NT2/D1 (cell line): ENCODE data around the gene MCOLN2.

ENCODE experiments used
- DNase-seq: peaks from one replicate; pipeline ENCODE4 v3.0.0-alpha.2; 2011; ENCODE audit warnings: low read depth, low spot score
- H3K27me3 ChIP-seq: 2 replicates; pipeline ENCODE4 v1.6.0; 2011; ENCODE audit warnings: mild to moderate bottlenecking; ENCODE audit not compliant: insufficient read length, insufficient read depth
- H3K36me3 ChIP-seq: 2 replicates; pipeline ENCODE4 v1.6.1; 2011; ENCODE audit warnings: mild to moderate bottlenecking, low read length, mixed read lengths; ENCODE audit not compliant: insufficient read depth, insufficient read length
- H3K4me1 ChIP-seq: 2 replicates; pipeline ENCODE4 v1.5.1; 2011; ENCODE audit not compliant: insufficient read depth, insufficient read length
- H3K4me3 ChIP-seq: 2 replicates; pipeline ENCODE4 v1.5.1; 2011; ENCODE audit warnings: low read depth; ENCODE audit not compliant: insufficient read length
- H3K9ac ChIP-seq: 2 replicates; pipeline ENCODE4 v1.6.0; 2011; ENCODE audit warnings: low read depth; ENCODE audit not compliant: insufficient read length
- H3K9me3 ChIP-seq: 2 replicates; pipeline ENCODE4 v1.5.1; 2011; ENCODE audit warnings: mild to moderate bottlenecking, low read length; ENCODE audit not compliant: insufficient read depth
- SUZ12 ChIP-seq: IDR thresholded peaks from 2 replicates; pipeline ENCODE4 v1.6.1; 2011; ENCODE audit not compliant: insufficient read length, insufficient read depth; ENCODE audit errors: extremely low read depth
- YY1 ChIP-seq: IDR thresholded peaks from 2 replicates; pipeline ENCODE4 v1.6.1; 2011; ENCODE audit not compliant: insufficient read length, insufficient read depth
- ZNF274 ChIP-seq: IDR thresholded peaks from 2 replicates; pipeline ENCODE4 v1.6.1; 2011; ENCODE audit warnings: mild to moderate bottlenecking, low read depth, low read length

Gene MCOLN2

GRCh38 chr1:84928979-84929378, 67.9 kb downstream of the MCOLN2 start:
- TF ChIP-seq ZNF274: no peak
- no peak for TF ChIP-seq YY1
- no peak for TF ChIP-seq SUZ12
- no peaks in the 10 kb centered on the region for H3K36me3 ChIP-seq
- DNase-seq: no peak
- no peak overlapping the region for H3K9ac ChIP-seq
- no peaks in the 10 kb centered on the region for H3K27me3 ChIP-seq
- no peak overlapping the region for H3K4me3 ChIP-seq
- H3K9me3 ChIP-seq: no peaks in the 10 kb centered on the region
- no peaks in the 10 kb centered on the region for H3K4me1 ChIP-seq

DNA sequence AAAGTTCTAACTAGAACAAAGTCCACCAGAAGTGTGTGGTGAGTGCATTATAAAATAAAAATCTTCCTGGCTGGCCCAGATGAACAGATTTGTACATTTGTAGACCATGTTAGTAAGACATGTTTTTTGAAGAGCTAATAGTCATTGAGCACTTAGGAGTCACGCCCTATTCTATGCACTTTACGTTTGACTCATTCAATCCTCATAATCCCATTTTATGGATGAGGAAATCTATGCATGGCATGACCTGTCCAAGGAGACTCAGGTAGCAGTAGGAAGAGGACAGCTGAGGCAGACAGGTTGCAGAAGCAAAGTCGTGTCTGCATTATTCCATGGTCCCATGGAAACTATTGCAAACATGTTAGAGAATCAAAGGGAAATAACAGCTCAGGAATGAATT, 73.6 kb downstream of the MCOLN2 start:
- Histone ChIP-seq H3K4me1 (no peaks in the 10 kb centered on the region), H3K27me3 (no peaks in the 10 kb centered on the region), H3K9ac (no peak overlapping the region), H3K4me3 (no peak overlapping the region), H3K36me3 (no peaks in the 10 kb centered on the region), H3K9me3 (no peaks in the 10 kb centered on the region)
- TF ChIP-seq ZNF274: no peak
- no peak for TF ChIP-seq YY1
- TF ChIP-seq SUZ12: no peak
- DNase-seq: no peak

GRCh38 chr1:84920159-84920558, 76.8 kb downstream of the MCOLN2 start:
- Histone ChIP-seq H3K9me3 (no peaks in the 10 kb centered on the region), H3K36me3 (no peaks in the 10 kb centered on the region), H3K27me3 (no peaks in the 10 kb centered on the region), H3K4me3 (no peak overlapping the region), H3K9ac (no peak overlapping the region), H3K4me1 (no peaks in the 10 kb centered on the region)
- DNase-seq: no peak
- no peak for TF ChIP-seq SUZ12
- TF ChIP-seq ZNF274: no peak
- TF ChIP-seq YY1: no peak

DNA sequence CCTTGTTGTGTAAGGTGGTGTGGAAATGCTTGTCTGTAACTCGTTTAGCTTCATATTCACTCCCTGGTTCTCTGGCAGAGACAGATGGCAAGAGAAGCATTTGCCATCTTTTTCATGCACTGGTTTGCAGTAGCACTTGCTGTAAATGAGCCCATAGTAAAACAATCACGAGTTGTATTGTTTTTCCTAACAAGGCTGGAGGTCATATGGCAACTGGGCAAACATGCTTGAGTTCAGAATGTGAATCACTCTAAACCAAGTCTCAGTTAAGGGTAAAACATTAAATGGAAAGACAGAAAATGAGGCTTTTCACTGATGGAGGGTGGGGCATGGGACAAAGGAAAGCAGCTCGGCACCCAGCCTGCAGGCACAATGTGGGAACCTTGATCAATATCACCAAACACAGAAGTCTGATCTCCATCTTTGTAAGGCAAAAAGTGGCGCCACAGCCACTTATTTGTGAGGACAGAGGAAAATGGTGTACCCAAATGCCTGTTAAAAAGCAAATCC, 77.4 kb downstream of the MCOLN2 start:
- H3K4me1 ChIP-seq: no peaks in the 10 kb centered on the region
- H3K4me3 ChIP-seq: no peak overlapping the region
- no peak for DNase-seq
- no peak overlapping the region for H3K9ac ChIP-seq
- no peaks in the 10 kb centered on the region for H3K36me3 ChIP-seq
- TF ChIP-seq YY1: no peak
- TF ChIP-seq SUZ12: no peak
- TF ChIP-seq ZNF274: no peak
- no peaks in the 10 kb centered on the region for H3K9me3 ChIP-seq
- H3K27me3 ChIP-seq: no peaks in the 10 kb centered on the region

- Histone ChIP-seq H3K9me3 (no peaks in the 10 kb centered on the region), H3K4me1 (no peaks in the 10 kb centered on the region), H3K36me3 (no peaks in the 10 kb centered on the region), H3K4me3 (no peak overlapping the region), H3K27me3 (no peaks in the 10 kb centered on the region), H3K9ac (no peak overlapping the region)
- no peak for DNase-seq
- TF ChIP-seq YY1 (no peak), ZNF274 (no peak), SUZ12 (no peak)
These were observed 78.1 kb downstream of the MCOLN2 start for GRCh38 chr1:84918726-84919336.

DNA sequence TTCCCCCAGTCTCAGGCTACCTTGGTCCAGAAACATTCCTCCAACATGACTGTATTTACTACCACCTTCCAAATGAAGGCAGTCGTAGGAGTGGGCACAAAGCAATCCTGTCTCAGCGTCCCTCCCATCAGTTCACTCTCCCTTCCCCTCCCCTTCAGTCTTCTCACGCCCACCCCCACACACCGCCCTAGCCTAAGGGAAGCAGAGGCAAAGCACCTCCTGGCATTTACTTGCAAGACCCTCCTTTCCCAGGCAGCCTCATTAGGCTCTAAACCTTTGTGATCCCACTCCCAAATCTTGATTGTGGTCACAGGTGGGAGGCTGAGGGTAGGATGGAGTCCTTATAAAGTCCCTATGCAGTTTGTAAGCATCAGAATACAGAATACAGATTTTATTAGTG, 80.0 kb downstream of the MCOLN2 start:
- Histone ChIP-seq H3K9ac (no peak overlapping the region), H3K27me3 (no peaks in the 10 kb centered on the region), H3K36me3 (no peaks in the 10 kb centered on the region), H3K9me3 (no peaks in the 10 kb centered on the region), H3K4me1 (no peaks in the 10 kb centered on the region), H3K4me3 (no peak overlapping the region)
- DNase-seq: no peak
- TF ChIP-seq SUZ12 (no peak), YY1 (no peak), ZNF274 (no peak)

DNA sequence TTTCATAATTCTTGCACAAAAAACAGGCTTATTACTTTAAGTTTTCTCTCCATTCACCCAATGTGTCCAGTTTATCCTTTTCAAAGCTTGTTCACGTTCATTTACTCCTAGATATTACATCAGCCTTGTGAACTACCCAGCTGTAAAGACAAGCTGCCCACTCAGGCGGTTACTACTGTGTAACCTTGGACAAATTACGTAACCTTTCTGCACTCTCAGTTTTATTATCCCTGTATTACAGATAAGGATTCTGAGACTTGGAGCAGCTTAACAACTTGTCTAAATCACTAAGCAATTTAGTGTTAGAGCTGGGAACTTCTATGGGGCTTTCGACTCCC, 83.4 kb downstream of the MCOLN2 start:
- TF ChIP-seq ZNF274 (no peak), YY1 (no peak), SUZ12 (no peak)
- H3K27me3 ChIP-seq: no peaks in the 10 kb centered on the region
- H3K4me3 ChIP-seq: no peak overlapping the region
- H3K4me1 ChIP-seq: no peaks in the 10 kb centered on the region
- no peak overlapping the region for H3K9ac ChIP-seq
- no peaks in the 10 kb centered on the region for H3K9me3 ChIP-seq
- no peaks in the 10 kb centered on the region for H3K36me3 ChIP-seq
- DNase-seq: no peak
